GM18526 (cell line): ENCODE results near the gene C14orf180.

Experiments
- POLR2A ChIP-seq: IDR thresholded peaks from 3 replicates; pipeline ENCODE4 v1.6.1; 2011; ENCODE audit not compliant: insufficient read length; ENCODE audit errors: extremely low read depth

The C14orf180 gene

DNA sequence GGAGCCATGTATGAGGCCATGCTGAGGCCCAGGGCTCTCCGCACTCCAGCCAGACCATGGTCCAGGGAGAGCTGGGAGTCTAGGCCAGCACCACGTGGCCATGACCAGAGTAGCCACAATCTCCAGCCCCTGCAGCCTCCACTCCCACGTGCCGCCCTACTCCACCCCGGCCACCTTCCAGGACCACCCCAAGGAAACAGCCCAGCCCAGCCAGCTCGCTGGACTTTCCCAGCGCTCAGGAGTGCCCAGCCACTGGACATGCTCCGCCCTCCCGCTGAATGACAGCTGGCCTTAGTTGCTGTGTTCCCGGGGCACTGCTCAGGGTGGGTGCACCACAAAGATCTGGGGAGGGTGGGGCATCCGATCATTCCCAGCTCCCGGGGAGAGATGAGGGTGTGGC lies 2.1 kb upstream of the C14orf180 start:
- no peak for TF ChIP-seq POLR2A

DNA sequence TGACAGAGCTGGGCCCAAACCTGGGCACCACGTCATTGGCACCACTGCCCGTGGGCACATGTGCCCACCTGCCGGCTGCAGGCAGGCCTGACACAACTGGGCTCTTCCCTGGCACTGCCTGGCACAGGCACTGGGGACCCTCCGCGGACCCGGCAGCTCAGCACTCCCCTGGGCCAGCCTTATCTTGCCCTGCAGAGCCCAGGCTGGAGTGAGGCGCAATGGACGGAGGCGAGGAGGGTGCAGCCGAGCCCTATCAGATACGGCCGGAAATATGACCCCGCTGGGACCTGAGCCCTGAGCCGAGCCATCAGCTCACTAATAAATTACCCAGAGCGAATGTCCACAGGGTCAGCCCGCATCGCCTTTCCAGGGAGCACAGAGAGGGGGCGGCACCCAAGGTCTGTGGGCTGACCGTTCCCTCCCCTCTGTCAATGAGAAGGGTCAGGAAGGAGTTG lies 1.7 kb upstream of the C14orf180 start:
- no peak for TF ChIP-seq POLR2A

- TF ChIP-seq POLR2A: no peak
Measured at GRCh38 chr14:104578321-104578720, 1.2 kb upstream of the C14orf180 start.

DNA sequence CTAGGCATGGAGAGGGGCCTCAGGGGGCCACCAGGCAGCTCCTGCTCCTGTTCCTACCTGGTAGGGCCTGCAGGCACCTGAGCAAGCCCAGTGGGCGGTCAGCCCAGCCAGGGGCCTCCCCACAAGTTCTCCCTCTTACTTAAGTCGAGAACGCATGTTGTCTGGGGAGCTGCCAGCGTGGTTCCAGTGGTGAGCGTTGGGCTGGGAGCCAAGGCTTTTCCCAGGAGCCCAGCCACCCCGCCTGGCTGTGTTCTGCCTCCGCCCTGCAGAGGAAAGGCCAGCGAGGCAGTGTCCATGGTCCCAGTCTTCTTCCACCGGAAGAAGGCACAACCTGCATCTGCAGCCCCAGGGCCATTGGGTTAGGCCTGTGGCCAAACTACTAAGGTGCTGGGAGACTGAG lies 1.4 kb downstream of the C14orf180 start:
- no peak for TF ChIP-seq POLR2A

DNA sequence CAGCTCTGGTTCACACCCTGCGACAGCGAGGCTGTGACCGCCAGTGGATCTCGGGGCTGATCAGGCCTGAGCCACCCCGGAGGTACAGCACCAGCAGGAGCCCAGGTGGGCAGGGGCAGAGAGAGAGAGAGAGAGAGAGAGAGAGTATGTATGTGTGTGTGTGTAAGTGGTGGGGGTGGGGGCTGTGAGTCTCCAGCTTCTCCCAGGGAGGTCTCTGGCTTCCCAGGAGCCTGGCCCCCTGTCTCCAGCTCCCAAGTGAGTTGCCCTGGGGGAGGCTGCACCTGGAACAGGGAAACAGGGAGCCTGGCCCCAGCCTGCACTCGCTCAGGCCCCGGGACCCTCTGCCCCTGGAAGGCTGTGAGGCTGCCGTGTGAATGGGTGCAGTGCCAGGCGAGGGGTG lies 2.0 kb downstream of the C14orf180 start:
- no peak for TF ChIP-seq POLR2A

- TF ChIP-seq POLR2A: no peak
Measured at GRCh38 chr14:104582005-104582404, 2.4 kb downstream of the C14orf180 start.

- TF ChIP-seq POLR2A: no peak
Measured at GRCh38 chr14:104582662-104583061, 3.1 kb downstream of the C14orf180 start.

GRCh38 chr14:104583424-104584306 lies 4.1 kb downstream of the C14orf180 start:
- no peak for TF ChIP-seq POLR2A

DNA sequence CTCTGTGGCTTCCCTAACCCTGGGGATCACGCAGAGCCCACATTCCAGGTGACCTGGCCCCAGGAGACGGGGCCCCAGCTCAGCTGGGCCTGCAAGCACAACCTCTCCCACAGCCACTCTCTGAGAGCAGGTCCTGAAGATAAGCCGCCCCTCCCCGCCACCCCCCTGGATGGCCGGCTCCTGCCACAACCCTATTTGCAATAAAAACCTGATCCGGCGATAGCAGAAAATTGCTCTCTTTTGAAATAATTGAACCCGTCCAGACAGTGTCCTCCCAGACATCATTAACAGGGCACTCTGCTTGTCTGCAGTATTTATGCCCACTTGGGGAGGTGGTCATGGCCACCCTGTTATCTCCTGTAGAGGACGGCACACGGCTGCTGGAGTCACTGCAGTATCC lies 5.0 kb downstream of the C14orf180 start:
- no peak for TF ChIP-seq POLR2A

DNA sequence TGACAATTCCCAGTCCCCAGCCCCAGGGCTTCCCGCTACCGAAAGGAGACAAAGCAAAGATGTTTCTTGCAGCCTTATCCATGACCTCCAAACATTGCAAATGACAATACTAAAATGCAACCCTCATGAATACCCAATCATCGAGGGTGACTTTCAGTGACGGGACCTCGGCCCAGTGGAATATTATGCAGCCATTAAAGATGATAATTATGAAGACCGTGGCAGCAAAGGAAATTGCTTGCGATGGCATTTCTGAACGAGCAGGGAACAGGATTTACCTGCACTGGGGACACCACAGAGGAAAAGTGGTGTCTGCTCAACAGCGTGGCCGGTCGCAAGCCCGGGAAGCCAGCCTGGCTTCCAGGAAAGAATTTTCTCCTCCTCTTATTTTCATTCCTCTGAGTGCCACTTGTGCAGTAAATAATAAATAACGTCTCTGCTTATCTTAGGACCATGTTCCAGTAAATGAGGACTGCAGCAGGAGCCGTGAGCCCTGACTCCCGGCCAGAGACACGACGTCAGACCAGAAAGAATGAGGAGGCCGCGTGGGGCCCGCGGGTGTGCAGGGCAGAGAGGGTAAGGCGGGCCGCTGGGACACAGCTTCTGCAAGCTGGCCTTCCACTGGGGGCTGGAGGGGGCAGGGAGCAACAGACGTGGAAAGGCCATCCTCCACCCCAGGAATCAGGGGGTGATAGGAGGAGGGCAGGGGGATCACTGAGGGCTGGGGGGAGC lies 6.6 kb downstream of the C14orf180 start:
- TF ChIP-seq POLR2A: no peak

GRCh38 chr14:104586832-104587620 lies 7.5 kb downstream of the C14orf180 start:
- no peak for TF ChIP-seq POLR2A

- no peak for TF ChIP-seq POLR2A
Measured at GRCh38 chr14:104587641-104588040, 8.1 kb downstream of the C14orf180 start.

DNA sequence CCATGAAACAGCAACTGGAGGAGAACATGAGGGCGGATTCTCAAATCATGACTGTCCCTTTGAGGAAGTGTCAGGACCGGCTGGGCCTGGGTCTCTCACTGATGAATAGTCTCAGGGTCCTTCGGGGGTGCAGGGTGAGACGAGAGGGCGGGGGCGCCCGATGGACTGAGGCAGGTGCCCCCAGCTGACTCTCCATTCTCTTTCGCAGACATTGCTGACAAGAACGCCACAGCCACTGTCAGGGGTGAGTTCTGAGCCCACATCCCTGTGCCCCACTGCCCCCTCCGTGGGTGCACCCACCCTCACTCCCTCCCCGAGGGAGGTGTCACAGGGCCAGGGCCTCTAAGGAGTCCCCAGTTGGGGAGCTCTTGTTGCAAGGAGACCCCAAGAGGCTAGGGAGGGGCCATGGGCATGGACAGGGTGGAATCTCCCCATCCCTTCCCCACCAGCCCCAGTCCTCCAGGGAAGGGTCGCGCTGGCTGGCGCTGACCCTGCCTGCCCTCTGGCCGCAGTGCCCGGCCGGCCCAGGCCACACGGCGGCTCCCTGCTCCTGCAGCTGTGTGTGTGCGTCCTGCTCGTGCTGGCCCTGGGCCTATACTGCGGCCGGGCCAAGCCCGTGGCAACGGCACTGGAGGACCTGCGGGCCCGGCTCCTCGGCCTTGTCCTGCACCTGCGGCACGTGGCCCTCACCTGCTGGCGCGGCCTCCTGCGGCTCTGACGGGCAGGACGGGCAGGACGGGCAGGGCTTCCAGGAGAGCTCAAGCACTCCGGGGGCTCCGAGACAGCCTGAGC lies 8.7 kb downstream of the C14orf180 start:
- no peak for TF ChIP-seq POLR2A

GRCh38 chr14:104589338-104590195 lies 10.0 kb downstream of the C14orf180 start:
- no peak for TF ChIP-seq POLR2A
